Embryonic facial prominence (tissue), 1 donor: ENCODE data around the gene EPB41.

Source experiments
- DNase-seq: peaks from one replicate; pipeline ENCODE4 v3.0.0-alpha.2; 2016; ENCODE audit errors: extremely low spot score

EPB41 gene

DNA sequence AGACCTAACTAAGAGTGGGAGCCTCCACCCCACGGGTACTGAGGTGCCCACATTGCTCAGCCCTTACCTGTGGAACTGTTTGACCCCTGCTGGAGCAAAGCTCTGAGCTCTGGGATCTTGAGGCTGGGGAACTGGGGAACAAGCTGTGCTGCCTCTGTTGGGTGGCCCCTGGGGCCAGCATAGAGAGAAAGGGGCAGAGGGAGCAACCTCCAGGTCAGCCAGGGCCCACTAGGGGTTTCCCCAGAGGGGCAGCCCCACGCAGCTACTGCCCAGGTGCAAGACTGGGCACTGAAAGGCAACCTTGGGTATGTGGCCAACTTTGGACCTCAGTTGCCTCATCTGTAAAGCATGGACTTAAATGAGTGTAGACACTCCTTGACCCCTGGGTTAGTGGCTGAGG lies 23.5 kb upstream of the EPB41 start:
- no peak for DNase-seq

GRCh38 chr1:28891256-28891655 lies 23.1 kb upstream of the EPB41 start:
- DNase-seq = no peak

- DNase-seq = no peak
These were observed 20.8 kb upstream of the EPB41 start for GRCh38 chr1:28893403-28894102.

GRCh38 chr1:28894785-28895184 lies 19.6 kb upstream of the EPB41 start:
- no peak for DNase-seq

DNA sequence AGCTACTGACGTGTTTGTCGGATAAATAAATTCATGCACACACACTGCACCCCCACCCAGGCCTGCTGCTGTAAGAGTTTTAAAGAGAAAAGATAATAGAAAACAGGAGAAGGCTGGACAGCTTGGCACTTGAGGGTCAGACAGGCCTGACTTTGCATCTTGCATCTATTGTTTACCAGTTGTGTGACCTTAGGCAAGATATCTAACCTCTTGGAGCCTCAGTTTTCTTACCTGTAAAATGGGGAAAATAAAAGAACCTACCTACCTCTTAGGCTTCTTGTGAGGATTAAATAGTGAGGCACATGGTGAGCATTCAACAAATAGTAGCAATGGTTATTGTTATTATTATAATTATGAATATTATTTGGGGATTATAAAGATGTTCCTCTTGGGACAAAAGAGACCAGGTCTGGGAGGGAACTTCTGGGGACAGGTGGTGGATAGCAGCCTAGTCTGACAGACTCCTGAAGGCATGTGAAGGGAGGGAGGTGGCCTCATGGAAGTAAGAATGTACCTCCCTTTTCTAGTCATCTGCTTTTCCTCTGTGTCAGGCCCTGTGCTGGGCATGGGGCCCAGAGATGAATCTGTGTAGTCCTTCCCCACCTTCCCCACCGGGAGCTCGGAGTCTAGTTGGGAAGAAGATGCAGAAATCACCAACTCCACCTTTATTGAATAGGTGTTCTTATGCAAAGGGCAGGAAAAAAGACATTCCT lies 18.3 kb upstream of the EPB41 start:
- no peak for DNase-seq

GRCh38 chr1:28896609-28896986 lies 17.8 kb upstream of the EPB41 start:
- no peak for DNase-seq

DNA sequence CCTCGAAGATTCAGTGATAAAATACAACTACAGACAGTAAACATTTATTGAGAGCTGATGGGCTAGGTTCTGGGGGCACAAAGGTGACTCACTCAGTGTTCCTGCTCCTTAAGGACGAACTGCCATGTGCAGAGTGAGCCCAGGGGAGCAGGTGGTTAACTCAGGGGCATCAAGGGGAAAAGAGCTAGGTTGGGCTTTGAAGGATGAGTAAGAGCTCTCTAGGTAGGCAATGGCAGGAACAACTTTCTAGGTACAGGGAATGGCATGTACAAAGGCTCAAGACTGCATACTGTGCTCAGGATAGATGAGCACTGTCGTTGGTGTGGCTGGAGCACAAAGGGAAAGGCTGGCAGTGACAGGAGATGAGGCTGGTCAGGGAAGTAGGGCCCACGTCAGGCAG lies 16.6 kb upstream of the EPB41 start:
- no peak for DNase-seq

DNA sequence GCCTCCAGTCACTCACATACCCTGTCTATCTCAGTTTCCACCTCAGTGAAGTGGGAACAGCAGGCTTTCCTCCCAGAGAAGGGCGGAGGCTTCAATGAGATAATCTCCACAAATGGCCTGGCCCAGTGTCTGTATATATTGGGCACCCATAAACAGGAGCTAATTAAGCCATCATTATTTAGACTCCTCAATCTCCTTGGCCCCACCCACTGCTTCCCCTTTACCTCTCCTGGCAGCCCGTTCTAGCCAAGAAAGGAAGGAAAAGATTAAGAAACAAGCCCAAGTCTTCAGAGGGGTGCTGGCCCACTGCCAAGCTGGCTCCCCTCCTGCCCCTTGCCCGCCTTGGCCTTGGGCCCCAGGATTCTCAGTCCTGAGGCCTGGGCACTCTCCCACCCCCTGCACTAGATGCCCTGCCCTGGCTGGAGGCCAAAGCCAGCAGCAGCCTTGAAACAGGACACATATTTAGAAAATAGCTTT lies 15.9 kb upstream of the EPB41 start:
- DNase-seq = no peak

GRCh38 chr1:28899267-28899666 lies 15.1 kb upstream of the EPB41 start:
- no peak for DNase-seq

DNA sequence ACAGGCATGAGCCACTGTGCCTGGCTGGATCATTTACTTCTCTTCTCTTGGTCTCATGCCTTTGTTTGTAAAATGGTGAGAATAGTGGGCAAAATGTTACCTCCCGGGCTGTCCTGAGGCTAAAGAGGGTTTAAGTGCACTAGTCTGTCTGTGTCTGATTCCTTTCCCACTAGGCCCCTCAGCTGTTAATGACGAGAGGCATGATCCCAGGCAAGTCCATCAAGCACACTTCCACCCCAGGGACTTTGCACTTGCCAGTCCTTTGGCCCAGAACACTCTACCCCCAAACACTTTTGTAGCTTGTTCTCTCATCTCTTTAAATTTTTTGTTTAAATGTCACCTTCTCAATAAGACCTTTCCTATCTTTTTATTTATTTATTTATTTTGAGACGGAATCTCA lies 13.8 kb upstream of the EPB41 start:
- DNase-seq = no peak

DNA sequence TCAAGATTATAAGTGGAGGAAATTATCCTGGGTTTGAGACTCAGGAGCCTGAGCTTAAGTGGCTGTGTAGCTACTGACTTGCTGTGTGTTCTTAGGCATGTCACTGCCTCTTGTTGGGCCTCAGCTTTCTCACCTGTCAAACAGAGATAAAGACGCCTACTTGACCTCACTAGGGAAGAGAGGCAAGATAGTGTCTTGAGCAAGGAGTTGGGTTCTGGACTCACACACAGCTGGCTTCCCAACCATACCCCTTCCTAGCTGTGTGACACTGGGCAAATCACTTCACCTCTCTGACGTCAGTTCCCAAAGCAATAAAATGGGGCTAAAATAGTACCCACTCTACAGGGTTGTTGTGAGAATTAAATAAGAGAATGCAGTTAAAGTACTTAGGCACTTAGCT lies 11.6 kb upstream of the EPB41 start:
- DNase-seq = no peak

- DNase-seq = no peak
These were observed 8.3 kb upstream of the EPB41 start for GRCh38 chr1:28905921-28906666.

GRCh38 chr1:28909198-28909597 lies 5.2 kb upstream of the EPB41 start:
- DNase-seq = no peak

DNA sequence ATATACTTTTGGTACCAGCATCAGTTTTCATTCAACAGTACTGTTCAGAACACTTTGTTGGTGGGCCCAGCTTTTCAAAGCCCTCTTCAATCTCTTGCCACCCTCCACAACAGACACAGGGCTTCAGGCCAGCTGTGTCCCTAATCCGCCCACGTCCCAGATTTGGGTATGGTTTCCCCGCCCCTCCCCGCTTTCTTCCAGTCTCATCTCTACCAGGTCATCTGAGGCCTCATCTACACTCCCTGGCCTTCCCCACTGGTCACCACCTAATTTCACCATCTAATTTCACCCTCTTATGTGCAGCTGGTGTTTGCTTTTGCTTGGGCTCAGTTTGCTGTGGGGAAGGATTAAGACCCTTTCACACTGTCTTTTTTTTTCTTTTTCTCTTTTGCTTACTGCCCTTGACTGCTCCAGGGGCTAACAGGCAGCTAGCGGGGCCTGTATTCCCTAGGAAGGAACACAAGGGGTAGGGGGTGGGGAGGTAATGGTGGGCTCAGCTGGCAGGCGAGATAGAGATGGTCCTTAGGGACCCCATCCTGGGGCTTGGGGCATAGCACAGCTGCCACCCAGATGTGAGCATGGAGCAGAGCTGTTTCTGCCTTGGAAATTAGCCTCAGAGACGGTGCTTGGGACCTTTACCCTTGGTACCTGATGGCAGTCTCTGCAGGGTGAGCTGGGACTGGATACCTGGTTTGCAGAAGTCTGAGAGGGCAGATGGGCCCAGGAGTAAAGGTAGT lies 3.8 kb upstream of the EPB41 start:
- DNase-seq = no peak

DNA sequence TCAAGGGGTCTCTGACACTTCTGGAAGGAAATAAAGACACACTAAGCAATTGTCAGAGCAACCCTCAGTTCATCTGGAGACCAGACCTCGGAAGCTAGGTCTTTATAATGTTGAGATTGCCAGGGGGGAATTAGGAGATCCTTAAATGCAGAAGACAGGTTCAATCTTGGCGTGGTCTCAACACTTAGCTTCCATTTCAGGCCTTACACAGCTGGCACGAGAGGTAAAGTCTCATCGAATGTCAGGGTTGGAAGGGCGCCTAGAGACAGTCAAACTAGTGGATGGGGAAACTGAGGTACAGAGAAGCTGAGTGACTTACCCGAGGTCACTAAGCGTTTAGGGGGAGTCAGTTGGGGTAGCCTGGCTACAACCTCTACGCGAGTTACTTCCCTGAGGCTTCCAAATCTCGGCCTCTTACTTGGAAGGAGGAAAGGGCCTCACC lies 562 bp upstream of the EPB41 start:
- no peak for DNase-seq

DNA sequence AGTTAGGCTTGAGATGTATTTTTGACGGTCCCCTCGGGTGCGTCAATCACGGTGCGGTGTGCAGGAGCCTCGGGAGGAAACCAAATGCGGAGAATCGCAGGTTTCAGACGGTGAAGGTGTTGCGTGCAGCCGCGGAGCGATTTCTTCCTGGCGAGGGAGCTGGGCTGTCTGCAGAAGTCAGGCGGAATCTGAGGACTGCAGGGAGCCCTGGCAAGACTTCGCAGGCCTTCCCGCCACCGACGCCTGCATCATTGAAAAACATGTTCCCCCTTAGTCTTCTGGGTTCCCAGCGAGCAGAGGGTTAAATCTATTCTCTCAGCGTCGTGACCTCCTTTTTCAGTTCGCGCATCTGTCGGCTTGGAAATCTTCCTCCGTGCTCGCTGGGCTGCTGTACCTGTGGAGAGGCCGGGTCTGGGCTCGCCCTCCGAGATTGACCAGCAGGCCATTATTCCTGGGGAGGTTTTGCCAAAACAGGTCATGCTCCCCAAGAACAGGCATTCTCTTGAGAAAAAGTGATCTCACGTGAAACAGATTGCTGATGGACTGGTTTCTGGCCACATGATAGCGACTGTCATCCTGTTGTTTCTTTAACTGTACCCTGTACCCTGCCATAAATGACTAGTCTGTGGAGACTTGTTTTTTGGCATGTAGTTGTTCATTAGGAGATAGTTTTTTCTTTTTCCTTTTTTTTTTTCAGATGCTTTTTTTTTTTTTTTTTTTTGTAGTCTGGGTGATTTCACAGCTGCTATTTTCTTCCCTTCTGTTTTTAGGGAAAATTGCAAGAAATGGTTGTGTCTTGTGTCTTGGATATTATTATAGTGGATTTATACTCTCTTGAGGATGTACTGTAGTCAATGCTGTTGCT lies 894 bp downstream of the EPB41 start:
- no peak for DNase-seq

- DNase-seq = no peak
These were observed 3.4 kb downstream of the EPB41 start for GRCh38 chr1:28917757-28918118.

- no peak for DNase-seq
These were observed 7.0 kb downstream of the EPB41 start for GRCh38 chr1:28921286-28921869.

DNA sequence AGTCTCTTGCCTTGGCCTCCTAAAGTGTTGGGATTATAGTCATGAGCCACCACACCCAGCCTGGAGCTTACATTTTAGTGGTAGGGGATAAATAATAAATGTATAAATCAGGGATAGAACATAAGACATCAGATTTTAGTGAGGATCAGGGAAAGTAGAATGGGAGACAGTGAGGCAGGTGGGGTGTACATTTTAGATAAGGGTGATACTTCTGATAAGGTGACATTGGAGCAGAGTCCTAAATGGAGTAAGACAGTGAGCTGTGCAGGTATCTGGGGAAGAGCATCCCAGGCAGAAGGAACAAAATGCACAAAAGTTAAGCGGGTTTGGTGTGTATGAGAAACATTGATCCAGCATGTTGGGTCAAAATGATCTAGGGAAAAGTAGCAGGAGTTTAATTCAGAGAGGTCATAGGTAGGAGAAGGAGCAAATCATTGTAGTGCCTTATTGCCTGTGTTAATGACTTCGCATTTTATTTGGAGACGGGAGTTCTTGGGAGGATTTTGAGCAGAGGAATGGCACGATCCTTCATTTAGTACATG lies 11.1 kb downstream of the EPB41 start:
- no peak for DNase-seq

GRCh38 chr1:28926629-28927265 lies 12.4 kb downstream of the EPB41 start:
- no peak for DNase-seq
